ENCODE results near the gene PURA.

The PURA gene

DNA sequence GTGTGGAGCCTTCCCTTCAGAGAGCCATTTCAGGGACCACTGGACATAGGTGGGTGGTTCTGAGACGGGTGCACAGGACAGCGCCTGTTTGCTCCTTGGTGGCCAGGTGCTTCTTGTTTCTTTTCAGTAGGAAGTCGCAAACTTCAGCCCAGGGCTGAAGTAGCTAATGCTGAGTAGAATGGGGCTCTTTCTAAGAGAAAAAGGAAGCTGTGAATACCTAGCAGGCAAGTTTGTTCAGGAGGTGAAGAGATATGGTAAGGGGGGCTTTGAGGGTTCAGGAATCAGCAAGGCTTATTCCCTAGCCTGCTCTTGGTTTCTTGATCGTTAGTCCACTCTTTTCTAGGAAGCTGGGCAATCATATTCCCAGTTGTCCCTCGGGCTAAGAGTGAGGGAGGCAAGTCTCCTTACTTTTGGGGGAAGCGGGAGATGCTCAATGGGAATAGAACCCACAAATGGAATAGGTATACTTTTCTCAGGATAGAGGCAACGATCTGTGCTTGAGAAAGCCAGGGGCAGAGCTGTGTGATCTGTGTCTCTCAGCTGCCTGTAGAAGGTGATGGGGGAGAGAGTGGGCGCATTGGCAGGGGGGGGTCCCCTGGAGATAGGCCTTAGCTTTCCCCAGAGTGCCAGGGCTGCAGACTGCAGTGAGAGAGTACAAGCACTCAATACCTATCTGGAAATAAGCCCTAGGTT is 1.9 kb upstream of the PURA start:
- Histone ChIP-seq H3K4me1 (ENCODE audit: control insufficient read depth, insufficient read depth, low read length) (peaks cover 23% of the 10 kb centered on the region), H3K36me3 (ENCODE audit: control insufficient read depth in 2 of 2, insufficient read depth in 1 of 2, low read length in 2 of 2) (peaks cover 0 to 5% of the 10 kb centered on the region in 2 experiments; a peak in 2 of 3 replicates), H3K4me3 (ENCODE audit: low read depth, low read length) (no peak overlapping the region), H3K9me3 (ENCODE audit: control insufficient read depth, insufficient read depth, low read depth, low read length) (no peaks in the 10 kb centered on the region), H3K27ac (ENCODE audit: extremely low read depth, low read depth, low read length) (peak overlapping the region; percentile 13; the same call in 1 of the 2 replicates)
- ChIA-PET CTCF (interaction anchor here (0.6 to 8.1 kb wide), 7 partner anchors 12 to 58 kb away, joined by 3 to 68 read pairs (median 6); no protein-coding TSS in a partner anchor), POLR2A (interaction anchor here (0.7 to 1.3 kb wide), 4 partner anchors 9 to 1857 kb away, joined by 3 to 19 read pairs (median 3); partner anchors contain the start of gene CYSTM1)
- no peak for TF ChIP-seq SETDB1 (IDR thresholded peaks at IDR 0.05; ENCODE audit: insufficient read length, low read length)
- TF ChIP-seq ZNF555 (tag by site-specific recombination; conservative IDR thresholded peaks at IDR 0.05) = no peak
- TF ChIP-seq ZBTB20 (tag by site-specific recombination; IDR thresholded peaks at IDR 0.05) = peak; percentile 54
- TF ChIP-seq ZNF292 (tag by site-specific recombination; IDR thresholded peaks at IDR 0.05; ENCODE audit: borderline replicate concordance, low read depth) = no peak
- TF ChIP-seq, protein P1, sequence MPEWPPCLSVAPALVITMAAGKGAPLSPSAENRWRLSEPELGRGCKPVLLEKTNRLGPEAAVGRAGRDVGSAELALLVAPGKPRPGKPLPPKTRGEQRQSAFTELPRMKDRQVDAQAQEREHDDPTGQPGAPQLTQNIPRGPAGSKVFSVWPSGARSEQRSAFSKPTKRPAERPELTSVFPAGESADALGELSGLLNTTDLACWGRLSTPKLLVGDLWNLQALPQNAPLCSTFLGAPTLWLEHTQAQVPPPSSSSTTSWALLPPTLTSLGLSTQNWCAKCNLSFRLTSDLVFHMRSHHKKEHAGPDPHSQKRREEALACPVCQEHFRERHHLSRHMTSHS (tag by site-specific recombination; IDR thresholded peaks at IDR 0.05) = no peak
- no peak for TF ChIP-seq HOXA7 (CRISPR knock-in tag; IDR thresholded peaks at IDR 0.05; ENCODE audit: borderline replicate concordance)

DNA sequence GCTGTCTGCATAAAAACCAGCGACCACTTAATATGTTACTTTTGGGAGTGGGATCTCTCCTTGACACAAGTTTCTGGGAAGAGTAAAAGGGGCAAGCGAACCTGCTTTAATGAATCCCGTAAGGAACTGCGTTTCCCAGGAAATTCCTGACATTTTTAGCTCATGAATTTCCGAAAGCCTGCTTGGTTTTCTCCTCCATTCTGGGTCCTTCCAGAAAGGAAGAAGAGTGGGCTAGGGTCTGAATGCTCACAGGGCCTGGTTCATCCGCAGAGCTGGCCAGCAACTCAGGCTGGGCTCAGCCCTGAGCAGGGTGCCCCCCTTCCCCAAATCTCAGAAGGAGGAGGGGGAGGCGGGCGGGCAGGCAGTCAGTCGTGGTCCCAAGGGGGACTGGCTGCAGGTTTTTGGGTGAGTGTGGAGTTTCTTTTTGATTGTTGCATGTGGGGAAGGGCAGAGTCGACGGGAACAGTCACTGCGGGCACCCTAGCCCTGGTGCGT is 1.2 kb upstream of the PURA start:
- peaks cover 29% of the 10 kb centered on the region for H3K4me1 ChIP-seq (ENCODE audit: control insufficient read depth, insufficient read depth, low read length)
- ChIA-PET POLR2A (interaction anchor here (0.7 to 1.3 kb wide), 4 partner anchors 9 to 1857 kb away, joined by 3 to 19 read pairs (median 3); partner anchors contain the start of gene CYSTM1), CTCF (interaction anchor here (0.6 to 8.1 kb wide), 8 partner anchors 11 to 57 kb away, joined by 3 to 68 read pairs (median 5); no protein-coding TSS in a partner anchor)
- H3K27ac ChIP-seq (ENCODE audit: extremely low read depth, low read depth, low read length) = no peak overlapping the region; the same call in 1 of the 2 replicates
- H3K9me3 ChIP-seq (ENCODE audit: control insufficient read depth, insufficient read depth, low read depth, low read length) = no peaks in the 10 kb centered on the region
- peaks cover 0 to 5% of the 10 kb centered on the region in 2 experiments; a peak in 2 of 3 replicates for H3K36me3 ChIP-seq (ENCODE audit: control insufficient read depth in 2 of 2, insufficient read depth in 1 of 2, low read length in 2 of 2)
- H3K4me3 ChIP-seq (ENCODE audit: low read depth, low read length) = peak overlapping the region; percentile 72
- TF ChIP-seq ZNF664 (tag by site-specific recombination; IDR thresholded peaks at IDR 0.05) (no peak), ZNF76 (tag by site-specific recombination; IDR thresholded peaks at IDR 0.05; ENCODE audit: borderline replicate concordance, low read depth) (no peak), KLF8 (tag by site-specific recombination; IDR thresholded peaks at IDR 0.05) (0 out of 2 replicates have a peak, but pooled peaks have one; percentile 44), ZNF610 (tag by site-specific recombination; IDR thresholded peaks at IDR 0.05; ENCODE audit: borderline replicate concordance) (no peak), ZNF174 (tag by site-specific recombination; IDR thresholded peaks at IDR 0.05) (no peak), IKZF3 (tag by site-specific recombination; IDR thresholded peaks at IDR 0.05) (peak; percentile 56; the same call in 1 of the 2 replicates)
- TF ChIP-seq, protein P2, sequence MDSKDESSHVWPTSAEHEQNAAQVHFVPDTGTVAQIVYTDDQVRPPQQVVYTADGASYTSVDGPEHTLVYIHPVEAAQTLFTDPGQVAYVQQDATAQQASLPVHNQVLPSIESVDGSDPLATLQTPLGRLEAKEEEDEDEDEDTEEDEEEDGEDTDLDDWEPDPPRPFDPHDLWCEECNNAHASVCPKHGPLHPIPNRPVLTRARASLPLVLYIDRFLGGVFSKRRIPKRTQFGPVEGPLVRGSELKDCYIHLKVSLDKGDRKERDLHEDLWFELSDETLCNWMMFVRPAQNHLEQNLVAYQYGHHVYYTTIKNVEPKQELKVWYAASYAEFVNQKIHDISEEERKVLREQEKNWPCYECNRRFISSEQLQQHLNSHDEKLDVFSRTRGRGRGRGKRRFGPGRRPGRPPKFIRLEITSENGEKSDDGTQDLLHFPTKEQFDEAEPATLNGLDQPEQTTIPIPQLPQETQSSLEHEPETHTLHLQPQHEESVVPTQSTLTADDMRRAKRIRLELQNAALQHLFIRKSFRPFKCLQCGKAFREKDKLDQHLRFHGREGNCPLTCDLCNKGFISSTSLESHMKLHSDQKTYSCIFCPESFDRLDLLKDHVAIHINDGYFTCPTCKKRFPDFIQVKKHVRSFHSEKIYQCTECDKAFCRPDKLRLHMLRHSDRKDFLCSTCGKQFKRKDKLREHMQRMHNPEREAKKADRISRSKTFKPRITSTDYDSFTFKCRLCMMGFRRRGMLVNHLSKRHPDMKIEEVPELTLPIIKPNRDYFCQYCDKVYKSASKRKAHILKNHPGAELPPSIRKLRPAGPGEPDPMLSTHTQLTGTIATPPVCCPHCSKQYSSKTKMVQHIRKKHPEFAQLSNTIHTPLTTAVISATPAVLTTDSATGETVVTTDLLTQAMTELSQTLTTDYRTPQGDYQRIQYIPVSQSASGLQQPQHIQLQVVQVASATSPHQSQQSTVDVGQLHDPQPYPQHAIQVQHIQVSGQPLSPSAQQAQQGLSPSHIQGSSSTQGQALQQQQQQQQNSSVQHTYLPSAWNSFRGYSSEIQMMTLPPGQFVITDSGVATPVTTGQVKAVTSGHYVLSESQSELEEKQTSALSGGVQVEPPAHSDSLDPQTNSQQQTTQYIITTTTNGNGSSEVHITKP (tag by site-specific recombination; IDR thresholded peaks at IDR 0.05) = peak; percentile 99

DNA sequence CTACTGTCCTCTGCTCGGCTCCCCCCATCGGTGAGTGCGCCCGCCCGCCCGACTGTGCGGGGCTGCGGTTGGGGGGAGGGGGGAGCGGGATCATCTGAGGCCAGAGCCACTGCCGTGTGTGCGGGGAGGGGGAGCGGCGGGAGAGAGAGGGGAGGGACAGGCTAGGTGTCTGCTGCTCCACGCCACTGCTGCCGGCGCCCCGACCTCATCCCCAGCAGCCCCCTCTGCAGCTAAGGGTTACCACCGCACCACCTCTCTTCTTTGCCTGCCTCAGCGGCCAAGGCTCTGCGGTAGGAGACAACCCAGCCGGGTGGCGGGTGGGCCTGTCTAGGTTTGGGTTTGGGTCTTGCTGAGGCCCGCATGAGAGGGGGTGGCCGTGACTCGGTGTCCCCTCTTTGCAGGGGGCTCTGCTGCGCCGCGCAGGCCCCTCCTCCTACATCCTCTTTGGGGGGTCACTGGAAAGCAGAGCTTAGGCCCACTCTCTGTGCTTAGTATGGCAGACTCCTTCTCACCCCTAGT is 670 bp upstream of the PURA start:
- ChIA-PET CTCF (interaction anchor here (0.6 to 8.1 kb wide), 3 partner anchors 17 to 44 kb away, joined by 4 to 68 read pairs (median 6); no protein-coding TSS in a partner anchor), POLR2A (interaction anchor here (0.9 to 1.8 kb wide), 2 partner anchors 62 to 232 kb away, joined by 3 to 6 read pairs; partner anchors contain the start of genes CYSTM1 and HBEGF)
- H3K9me3 ChIP-seq (ENCODE audit: control insufficient read depth, insufficient read depth, low read depth, low read length) = no peaks in the 10 kb centered on the region
- H3K4me1 ChIP-seq (ENCODE audit: control insufficient read depth, insufficient read depth, low read length) = peaks cover 32% of the 10 kb centered on the region
- peak overlapping the region; percentile 72 for H3K4me3 ChIP-seq (ENCODE audit: low read depth, low read length)
- H3K27ac ChIP-seq (ENCODE audit: extremely low read depth, low read depth, low read length) = peak overlapping the region; percentile 97
- H3K36me3 ChIP-seq (ENCODE audit: control insufficient read depth in 2 of 2, insufficient read depth in 1 of 2, low read length in 2 of 2) = peaks cover 0 to 5% of the 10 kb centered on the region in 2 experiments; a peak in 2 of 3 replicates
- TF ChIP-seq ZBTB8A (tag by site-specific recombination; IDR thresholded peaks at IDR 0.05) (peak; percentile 15), ZNF157 (tag by site-specific recombination; IDR thresholded peaks at IDR 0.05) (no peak), KLF1 (tag by site-specific recombination; IDR thresholded peaks at IDR 0.05) (0 out of 2 replicates have a peak, but pooled peaks have one; percentile 2), ZNF341 (tag by site-specific recombination; IDR thresholded peaks at IDR 0.05; ENCODE audit: low read depth) (peak; percentile 31), ZNF324 (tag by site-specific recombination; IDR thresholded peaks at IDR 0.05) (no peak), ZBTB1 (tag by site-specific recombination; IDR thresholded peaks at IDR 0.05) (peak; percentile 69; the same call in 1 of the 2 replicates)
- TF ChIP-seq, protein P3, sequence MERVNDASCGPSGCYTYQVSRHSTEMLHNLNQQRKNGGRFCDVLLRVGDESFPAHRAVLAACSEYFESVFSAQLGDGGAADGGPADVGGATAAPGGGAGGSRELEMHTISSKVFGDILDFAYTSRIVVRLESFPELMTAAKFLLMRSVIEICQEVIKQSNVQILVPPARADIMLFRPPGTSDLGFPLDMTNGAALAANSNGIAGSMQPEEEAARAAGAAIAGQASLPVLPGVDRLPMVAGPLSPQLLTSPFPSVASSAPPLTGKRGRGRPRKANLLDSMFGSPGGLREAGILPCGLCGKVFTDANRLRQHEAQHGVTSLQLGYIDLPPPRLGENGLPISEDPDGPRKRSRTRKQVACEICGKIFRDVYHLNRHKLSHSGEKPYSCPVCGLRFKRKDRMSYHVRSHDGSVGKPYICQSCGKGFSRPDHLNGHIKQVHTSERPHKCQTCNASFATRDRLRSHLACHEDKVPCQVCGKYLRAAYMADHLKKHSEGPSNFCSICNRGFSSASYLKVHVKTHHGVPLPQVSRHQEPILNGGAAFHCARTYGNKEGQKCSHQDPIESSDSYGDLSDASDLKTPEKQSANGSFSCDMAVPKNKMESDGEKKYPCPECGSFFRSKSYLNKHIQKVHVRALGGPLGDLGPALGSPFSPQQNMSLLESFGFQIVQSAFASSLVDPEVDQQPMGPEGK (tag by site-specific recombination; IDR thresholded peaks at IDR 0.05) = peak; percentile 65
- TF ChIP-seq, protein P4, sequence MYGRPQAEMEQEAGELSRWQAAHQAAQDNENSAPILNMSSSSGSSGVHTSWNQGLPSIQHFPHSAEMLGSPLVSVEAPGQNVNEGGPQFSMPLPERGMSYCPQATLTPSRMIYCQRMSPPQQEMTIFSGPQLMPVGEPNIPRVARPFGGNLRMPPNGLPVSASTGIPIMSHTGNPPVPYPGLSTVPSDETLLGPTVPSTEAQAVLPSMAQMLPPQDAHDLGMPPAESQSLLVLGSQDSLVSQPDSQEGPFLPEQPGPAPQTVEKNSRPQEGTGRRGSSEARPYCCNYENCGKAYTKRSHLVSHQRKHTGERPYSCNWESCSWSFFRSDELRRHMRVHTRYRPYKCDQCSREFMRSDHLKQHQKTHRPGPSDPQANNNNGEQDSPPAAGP (tag by site-specific recombination; IDR thresholded peaks at IDR 0.05) = 0 out of 2 replicates have a peak, but pooled peaks have one; percentile 31
